HL-60 (cell line): ENCODE results near the gene OBI1.
A peak's percentile ranks its signal among the peaks of the same experiment; 100 is the strongest.

Source experiments
- DNase-seq, 2 experiments: peaks; one replicate each; pipeline ENCODE4 v3.0.0-alpha.2; 2010 to 2020; ENCODE audit warnings: low read depth in 1 of 2, low spot score in 1 of 2
- H3K27ac ChIP-seq: fragments of 250-450 bp; sonication (Bioruptor Pico); replicated peaks from 2 replicates; pipeline ENCODE4 v1.5.1; 2020; ENCODE audit warnings: mild to moderate bottlenecking, moderate library complexity
- H3K27me3 ChIP-seq: fragments of 250-450 bp; sonication (Bioruptor Pico); 2 replicates; pipeline ENCODE4 v1.5.1; 2021; ENCODE audit warnings: mild to moderate bottlenecking, moderate library complexity; ENCODE audit not compliant: insufficient read depth, poor library complexity, severe bottlenecking
- H3K4me3 ChIP-seq: replicated peaks from 2 replicates; pipeline ENCODE4 v1.5.1; 2011; ENCODE audit warnings: mild to moderate bottlenecking, control low read depth, low read length; ENCODE audit not compliant: insufficient read depth
- GABPA ChIP-seq: IDR thresholded peaks from 2 replicates; pipeline ENCODE4 v1.6.1; 2012; ENCODE audit warnings: low read depth
- POLR2AphosphoS5 ChIP-seq: IDR thresholded peaks from 2 replicates; pipeline ENCODE4 v1.6.1; 2012; ENCODE audit warnings: low read depth
- SPI1 ChIP-seq: IDR thresholded peaks from 2 replicates; pipeline ENCODE4 v1.6.1; 2012; ENCODE audit warnings: low read depth, mild to moderate bottlenecking, borderline replicate concordance
- TF ChIP-seq, protein P1 (sequence below): IDR thresholded peaks from 2 replicates; pipeline ENCODE4 v1.6.1; 2012; ENCODE audit warnings: low read depth; ENCODE audit not compliant: insufficient replicate concordance
- TF ChIP-seq, protein P2 (sequence below): IDR thresholded peaks from one replicate; pipeline ENCODE4 v1.5.1; 2011; ENCODE audit warnings: low read length, control low read depth, inconsistent platforms; ENCODE audit not compliant: insufficient read depth

OBI1 gene

DNA sequence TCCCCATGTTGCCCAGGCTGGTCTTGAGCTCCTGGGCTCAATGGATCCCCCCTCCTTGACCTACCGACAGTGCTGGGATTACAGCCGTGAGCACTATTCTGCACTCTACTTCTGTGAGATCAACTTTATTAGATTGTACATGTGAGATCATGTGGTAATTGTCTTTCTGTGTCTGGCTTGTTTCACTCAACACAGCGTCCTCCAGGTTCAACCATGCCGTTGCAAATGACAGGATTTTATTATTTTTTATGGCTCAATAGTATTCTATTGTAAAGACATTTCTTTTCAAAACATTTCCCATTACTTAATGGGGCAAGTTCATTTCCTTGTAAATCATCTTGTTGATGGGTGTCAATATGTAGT, 1.5 kb upstream of the OBI1 start:
- no peak for TF ChIP-seq SPI1
- TF ChIP-seq GABPA: no peak
- TF ChIP-seq, protein P1, sequence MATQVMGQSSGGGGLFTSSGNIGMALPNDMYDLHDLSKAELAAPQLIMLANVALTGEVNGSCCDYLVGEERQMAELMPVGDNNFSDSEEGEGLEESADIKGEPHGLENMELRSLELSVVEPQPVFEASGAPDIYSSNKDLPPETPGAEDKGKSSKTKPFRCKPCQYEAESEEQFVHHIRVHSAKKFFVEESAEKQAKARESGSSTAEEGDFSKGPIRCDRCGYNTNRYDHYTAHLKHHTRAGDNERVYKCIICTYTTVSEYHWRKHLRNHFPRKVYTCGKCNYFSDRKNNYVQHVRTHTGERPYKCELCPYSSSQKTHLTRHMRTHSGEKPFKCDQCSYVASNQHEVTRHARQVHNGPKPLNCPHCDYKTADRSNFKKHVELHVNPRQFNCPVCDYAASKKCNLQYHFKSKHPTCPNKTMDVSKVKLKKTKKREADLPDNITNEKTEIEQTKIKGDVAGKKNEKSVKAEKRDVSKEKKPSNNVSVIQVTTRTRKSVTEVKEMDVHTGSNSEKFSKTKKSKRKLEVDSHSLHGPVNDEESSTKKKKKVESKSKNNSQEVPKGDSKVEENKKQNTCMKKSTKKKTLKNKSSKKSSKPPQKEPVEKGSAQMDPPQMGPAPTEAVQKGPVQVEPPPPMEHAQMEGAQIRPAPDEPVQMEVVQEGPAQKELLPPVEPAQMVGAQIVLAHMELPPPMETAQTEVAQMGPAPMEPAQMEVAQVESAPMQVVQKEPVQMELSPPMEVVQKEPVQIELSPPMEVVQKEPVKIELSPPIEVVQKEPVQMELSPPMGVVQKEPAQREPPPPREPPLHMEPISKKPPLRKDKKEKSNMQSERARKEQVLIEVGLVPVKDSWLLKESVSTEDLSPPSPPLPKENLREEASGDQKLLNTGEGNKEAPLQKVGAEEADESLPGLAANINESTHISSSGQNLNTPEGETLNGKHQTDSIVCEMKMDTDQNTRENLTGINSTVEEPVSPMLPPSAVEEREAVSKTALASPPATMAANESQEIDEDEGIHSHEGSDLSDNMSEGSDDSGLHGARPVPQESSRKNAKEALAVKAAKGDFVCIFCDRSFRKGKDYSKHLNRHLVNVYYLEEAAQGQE: no peak
- TF ChIP-seq, protein P2, sequence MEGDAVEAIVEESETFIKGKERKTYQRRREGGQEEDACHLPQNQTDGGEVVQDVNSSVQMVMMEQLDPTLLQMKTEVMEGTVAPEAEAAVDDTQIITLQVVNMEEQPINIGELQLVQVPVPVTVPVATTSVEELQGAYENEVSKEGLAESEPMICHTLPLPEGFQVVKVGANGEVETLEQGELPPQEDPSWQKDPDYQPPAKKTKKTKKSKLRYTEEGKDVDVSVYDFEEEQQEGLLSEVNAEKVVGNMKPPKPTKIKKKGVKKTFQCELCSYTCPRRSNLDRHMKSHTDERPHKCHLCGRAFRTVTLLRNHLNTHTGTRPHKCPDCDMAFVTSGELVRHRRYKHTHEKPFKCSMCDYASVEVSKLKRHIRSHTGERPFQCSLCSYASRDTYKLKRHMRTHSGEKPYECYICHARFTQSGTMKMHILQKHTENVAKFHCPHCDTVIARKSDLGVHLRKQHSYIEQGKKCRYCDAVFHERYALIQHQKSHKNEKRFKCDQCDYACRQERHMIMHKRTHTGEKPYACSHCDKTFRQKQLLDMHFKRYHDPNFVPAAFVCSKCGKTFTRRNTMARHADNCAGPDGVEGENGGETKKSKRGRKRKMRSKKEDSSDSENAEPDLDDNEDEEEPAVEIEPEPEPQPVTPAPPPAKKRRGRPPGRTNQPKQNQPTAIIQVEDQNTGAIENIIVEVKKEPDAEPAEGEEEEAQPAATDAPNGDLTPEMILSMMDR: no peak
- TF ChIP-seq POLR2AphosphoS5: no peak

DNA sequence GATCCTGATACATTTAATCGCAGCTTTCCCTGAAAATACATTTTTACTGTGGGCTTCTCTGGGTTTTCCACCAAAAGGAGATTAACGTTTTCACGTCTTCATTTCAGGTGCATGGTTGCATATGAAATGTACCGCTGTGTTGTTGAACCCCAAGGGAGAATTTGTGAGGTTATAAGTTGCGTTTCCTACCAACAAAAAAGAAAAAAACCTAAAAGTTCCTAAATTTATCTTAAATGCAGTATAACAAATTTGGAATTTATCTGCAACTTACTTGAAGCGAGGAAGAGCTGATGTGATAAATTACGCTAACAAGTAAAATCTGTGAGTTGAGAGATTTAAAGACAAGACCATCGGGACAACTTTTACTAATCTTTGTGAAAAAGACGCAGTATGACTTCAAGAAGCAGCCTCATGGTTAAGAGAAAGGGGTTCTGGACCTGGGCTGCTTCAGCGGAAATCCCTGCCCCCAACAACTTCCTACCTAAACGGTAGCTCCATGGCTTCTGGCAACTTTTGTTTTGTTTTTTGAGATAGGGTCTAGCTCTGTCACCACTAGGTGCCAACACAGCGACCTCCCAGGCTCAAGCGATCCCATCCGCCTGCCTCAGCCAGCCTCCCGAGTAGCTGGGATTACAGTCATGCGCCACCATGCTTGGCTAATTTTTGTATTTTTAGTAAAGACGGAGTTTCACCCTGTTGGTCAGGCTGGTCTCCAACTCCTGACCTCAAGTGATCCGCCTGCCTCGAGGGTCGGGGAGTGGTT, 958 bp upstream of the OBI1 start:
- peak overlapping the region; percentile 96 for H3K4me3 ChIP-seq
- DNase-seq: no peak
- no peaks in the 10 kb centered on the region for H3K27me3 ChIP-seq
- TF ChIP-seq, protein P2: no peak
- TF ChIP-seq GABPA (no peak), SPI1 (no peak), POLR2AphosphoS5 (no peak)
- TF ChIP-seq, protein P1: no peak
- H3K27ac ChIP-seq: peak overlapping the region; percentile 26; the same call in 1 of the 2 replicates

More for the DNA sequence above, 1.5 kb upstream of the OBI1 start:
- H3K4me3 ChIP-seq: no peak overlapping the region
- no peak for DNase-seq
- H3K27me3 ChIP-seq: no peaks in the 10 kb centered on the region
- no peak overlapping the region for H3K27ac ChIP-seq

DNA sequence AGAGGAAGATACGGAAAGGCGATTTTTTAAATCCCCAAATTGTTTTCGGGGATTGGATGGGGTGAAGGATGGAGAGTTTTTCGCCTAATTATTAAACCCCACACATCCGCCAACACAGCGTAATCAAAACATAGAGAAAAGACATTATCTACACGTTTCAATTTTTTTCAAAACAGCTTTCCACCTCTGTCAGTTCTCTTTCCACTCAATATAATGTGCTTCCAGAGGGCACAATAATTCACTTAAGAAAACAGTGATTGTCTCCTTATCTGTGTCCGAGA, 435 bp upstream of the OBI1 start:
- TF ChIP-seq, protein P2: no peak
- no peak for TF ChIP-seq SPI1
- TF ChIP-seq GABPA: no peak
- TF ChIP-seq, protein P1: no peak
- TF ChIP-seq POLR2AphosphoS5: no peak
- H3K4me3 ChIP-seq: peak overlapping the region; percentile 96
- no peak for DNase-seq
- peak overlapping the region; percentile 26; the same call in 1 of the 2 replicates for H3K27ac ChIP-seq
- no peaks in the 10 kb centered on the region for H3K27me3 ChIP-seq
